GM19351 (cell line): ENCODE measurements around the gene AMOTL1.

ENCODE experiments used
- ATAC-seq: cut with Tn5 transposase; IDR thresholded peaks from one replicate; pipeline ENCODE4 v1.9.1; 2021; ENCODE audit warnings: mild to moderate bottlenecking, moderate library complexity; ENCODE audit not compliant: unreplicated experiment

Gene AMOTL1

GRCh38 chr11:94742665-94743064, 25.5 kb upstream of the AMOTL1 start:
- no peak for ATAC-seq

DNA sequence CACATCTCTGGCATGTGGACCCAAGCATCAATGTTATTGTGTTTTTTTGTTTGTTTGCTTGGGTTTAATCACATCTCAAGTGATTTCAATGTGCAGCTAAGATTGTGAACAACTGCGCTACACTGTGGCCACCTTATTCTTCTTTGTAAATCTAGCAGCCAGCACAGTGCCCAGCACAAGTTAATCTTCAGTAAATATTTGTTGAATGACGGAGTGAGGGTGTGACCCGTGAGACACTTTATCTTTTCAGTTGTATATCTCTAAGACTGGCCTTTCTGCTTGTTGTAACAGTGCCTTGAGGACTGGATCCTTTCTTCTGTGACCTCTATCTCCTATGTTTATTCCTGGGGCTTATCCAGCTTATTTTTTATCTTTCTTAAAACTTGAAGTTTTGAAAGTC, 21.4 kb upstream of the AMOTL1 start:
- no peak for ATAC-seq

GRCh38 chr11:94747146-94747545, 21.0 kb upstream of the AMOTL1 start:
- ATAC-seq: no peak

- ATAC-seq: no peak
Observed at GRCh38 chr11:94747601-94748041, 20.5 kb upstream of the AMOTL1 start.

DNA sequence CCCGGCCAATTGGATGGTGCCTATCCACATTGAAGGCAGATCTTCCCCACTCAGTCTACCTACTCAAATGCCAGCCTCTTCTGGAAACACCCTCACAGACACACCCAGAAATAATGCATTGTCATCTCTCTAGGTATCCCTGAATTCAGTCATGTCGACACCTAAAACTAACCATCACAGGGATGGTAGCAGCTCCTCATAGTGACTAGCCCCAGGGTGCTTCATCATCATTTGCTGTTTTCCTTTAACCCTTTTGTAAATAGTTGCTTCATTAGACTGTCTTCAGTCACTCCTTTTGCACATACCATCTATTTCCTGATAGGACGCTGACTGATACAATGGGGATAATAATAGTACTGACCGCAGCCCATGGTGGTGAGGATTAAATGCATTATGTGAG, 18.8 kb upstream of the AMOTL1 start:
- no peak for ATAC-seq

- ATAC-seq: no peak
Observed at GRCh38 chr11:94750319-94751217, 17.6 kb upstream of the AMOTL1 start.

DNA sequence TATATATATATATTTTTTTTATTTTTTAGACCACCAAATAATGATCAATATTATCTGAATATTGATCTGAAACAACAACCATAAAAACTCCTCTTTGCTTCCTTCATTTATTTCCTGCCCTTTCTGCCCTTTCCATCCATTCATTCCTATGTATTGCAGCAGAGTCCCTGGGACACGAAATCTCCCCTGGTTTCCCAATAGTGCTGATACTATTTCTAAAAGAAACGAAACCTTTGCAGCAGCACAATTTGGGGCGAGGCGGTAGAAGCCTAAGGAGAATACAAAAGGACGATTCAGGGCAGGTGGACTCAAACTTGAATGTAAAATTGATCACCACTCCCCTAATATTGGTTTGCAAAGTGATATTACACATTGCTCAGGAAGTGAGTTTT, 16.9 kb upstream of the AMOTL1 start:
- ATAC-seq: no peak

- no peak for ATAC-seq
Observed at GRCh38 chr11:94751786-94752185, 16.4 kb upstream of the AMOTL1 start.

- no peak for ATAC-seq
Observed at GRCh38 chr11:94753630-94754029, 14.5 kb upstream of the AMOTL1 start.

- no peak for ATAC-seq
Observed at GRCh38 chr11:94754335-94754734, 13.8 kb upstream of the AMOTL1 start.

- ATAC-seq: no peak
Observed at GRCh38 chr11:94754819-94755218, 13.3 kb upstream of the AMOTL1 start.

GRCh38 chr11:94755494-94755893, 12.7 kb upstream of the AMOTL1 start:
- ATAC-seq: no peak

GRCh38 chr11:94757037-94757735, 11.0 kb upstream of the AMOTL1 start:
- ATAC-seq: no peak

DNA sequence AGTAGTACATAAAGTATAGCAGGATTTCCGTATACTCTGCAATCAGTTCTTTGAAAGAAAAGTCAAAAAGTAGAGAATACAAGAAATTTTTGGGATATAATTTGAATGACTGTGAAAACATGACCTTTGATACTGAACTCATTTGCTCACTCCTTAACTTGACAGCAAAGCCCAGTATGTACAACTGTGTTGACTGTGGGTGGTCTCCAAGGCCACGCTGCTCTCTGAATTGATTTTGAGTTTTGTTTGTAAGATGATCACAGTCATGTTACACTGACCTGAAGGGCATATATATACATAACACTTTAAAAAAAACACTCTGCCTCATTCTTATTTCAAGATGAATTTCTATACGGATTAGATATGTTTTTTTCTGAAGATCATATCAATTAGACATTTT, 9.5 kb upstream of the AMOTL1 start:
- no peak for ATAC-seq

GRCh38 chr11:94759522-94759921, 8.6 kb upstream of the AMOTL1 start:
- ATAC-seq: no peak

DNA sequence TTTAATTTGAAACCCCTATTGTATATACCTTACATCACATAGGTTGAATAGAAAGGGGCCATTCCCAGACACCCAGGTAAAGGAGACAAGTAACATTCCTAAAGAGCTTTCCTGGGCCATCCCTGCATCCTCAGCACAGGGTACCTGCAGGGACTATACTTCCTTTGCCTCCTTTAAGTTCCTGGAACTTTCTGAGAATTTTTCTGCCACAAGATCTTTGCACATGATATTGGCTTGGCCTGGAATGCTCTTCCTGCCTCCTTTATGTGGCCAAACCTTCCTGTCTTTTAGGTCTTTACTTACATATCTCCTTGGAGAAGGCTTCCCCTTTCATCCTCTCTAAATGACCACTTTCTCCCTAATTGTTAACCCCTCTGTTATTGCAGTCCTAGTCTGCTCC, 7.9 kb upstream of the AMOTL1 start:
- no peak for ATAC-seq

- no peak for ATAC-seq
Observed at GRCh38 chr11:94762208-94762607, 5.9 kb upstream of the AMOTL1 start.

DNA sequence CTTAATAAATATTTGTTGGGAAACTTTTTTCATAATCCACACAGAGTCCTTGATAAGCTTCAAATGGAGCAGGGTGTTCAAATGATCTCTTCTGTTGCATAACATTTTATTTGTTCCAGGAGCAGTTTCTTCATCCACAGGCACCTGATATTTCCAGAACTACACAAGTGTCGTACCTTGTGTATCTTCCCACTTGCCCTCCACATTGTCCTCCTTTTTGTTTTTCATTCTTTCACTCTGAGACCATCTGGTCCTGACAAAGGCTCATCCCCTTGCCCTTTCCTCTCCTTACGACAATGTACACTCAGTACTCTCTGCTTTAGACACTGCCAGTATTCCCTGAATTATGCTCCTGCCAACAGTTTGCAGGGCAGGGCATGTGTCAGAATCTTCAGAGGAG, 5.2 kb upstream of the AMOTL1 start:
- no peak for ATAC-seq

DNA sequence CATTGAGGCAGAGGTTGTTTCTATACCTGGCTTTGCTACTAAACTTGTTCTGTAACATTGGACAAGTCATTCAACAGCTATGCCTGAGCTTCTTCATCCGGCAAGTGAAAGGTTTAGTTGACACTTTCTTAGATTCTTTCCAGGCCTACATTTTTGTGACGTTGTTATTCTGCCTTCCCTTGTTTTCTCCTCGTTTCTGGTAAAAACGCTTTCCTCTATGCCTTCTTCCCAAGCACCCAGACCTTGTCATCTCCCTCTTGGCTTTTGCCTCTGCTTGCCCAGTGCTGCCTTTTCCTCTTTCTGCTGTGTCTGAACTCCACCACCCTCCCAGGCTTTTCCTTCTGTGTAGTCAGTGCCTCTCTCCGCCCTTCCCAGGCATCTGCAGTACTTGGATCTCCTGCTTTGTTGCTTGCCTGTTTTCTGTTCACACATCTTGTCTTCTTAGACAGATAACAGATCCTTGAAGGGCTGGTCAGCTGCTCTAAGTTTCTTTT, 1.4 kb upstream of the AMOTL1 start:
- ATAC-seq: no peak

GRCh38 chr11:94767291-94767690, 865 bp upstream of the AMOTL1 start:
- ATAC-seq: no peak

GRCh38 chr11:94768602-94769541, 716 bp downstream of the AMOTL1 start:
- ATAC-seq: no peak
